Stimulated activated CD4-positive, alpha-beta T cell treated with anti-CD3 and anti-CD28 coated beads, Interleukin-4, amount 100 ng/mL, for 24 hours (primary cell): ENCODE results near the gene ZNF454.
A peak's percentile ranks its signal among the peaks of the same experiment; 100 is the strongest.

Source experiments
- DNase-seq: peaks from one replicate; pipeline ENCODE4 v3.0.0-alpha.2; 2020

ZNF454 gene

DNA sequence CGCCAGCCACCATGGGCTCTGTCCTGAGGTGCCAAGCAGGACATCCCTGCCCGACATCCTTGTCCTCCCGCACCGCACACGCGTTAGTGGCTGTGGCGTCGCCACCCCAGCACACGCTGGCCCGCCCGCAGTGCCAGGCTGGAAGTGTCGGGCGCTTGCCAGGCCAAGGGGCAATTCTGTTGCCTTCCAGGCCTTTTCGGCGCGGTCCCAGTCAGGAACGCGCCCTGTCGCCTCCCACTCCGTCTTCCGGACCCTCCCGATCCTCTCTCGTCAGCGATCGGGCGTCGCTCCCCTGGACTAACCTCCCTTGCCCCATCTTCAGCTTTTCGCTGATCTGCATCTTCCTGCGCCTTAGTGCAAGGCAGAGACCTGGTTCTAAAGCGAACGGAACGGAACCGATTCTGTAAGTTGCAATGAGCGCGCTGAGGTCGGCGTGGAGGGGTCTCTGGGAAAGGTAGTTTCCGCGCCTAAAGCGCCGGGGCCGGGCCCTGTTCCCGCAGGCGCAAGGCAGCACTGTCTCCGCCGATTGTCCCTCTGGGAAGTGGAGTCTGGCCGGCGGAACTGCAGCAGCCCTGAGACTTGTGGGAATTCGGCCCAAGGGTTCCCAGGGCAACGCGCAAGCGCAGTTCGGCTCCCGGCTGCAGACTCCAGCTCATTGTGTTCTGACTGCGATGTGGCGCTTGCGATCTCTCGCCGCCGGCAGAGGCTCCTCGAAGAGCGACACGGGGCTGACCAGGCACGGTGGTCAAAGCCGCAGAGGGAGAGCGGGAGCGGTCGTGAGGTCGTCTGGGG, at the start of gene ZNF454:
ZNF454 (plus strand) TSS at position 630 of the 792 bp plus-strand sequence. CDS start 1,594 bp downstream, outside the sequence.
- no peak for DNase-seq

DNA sequence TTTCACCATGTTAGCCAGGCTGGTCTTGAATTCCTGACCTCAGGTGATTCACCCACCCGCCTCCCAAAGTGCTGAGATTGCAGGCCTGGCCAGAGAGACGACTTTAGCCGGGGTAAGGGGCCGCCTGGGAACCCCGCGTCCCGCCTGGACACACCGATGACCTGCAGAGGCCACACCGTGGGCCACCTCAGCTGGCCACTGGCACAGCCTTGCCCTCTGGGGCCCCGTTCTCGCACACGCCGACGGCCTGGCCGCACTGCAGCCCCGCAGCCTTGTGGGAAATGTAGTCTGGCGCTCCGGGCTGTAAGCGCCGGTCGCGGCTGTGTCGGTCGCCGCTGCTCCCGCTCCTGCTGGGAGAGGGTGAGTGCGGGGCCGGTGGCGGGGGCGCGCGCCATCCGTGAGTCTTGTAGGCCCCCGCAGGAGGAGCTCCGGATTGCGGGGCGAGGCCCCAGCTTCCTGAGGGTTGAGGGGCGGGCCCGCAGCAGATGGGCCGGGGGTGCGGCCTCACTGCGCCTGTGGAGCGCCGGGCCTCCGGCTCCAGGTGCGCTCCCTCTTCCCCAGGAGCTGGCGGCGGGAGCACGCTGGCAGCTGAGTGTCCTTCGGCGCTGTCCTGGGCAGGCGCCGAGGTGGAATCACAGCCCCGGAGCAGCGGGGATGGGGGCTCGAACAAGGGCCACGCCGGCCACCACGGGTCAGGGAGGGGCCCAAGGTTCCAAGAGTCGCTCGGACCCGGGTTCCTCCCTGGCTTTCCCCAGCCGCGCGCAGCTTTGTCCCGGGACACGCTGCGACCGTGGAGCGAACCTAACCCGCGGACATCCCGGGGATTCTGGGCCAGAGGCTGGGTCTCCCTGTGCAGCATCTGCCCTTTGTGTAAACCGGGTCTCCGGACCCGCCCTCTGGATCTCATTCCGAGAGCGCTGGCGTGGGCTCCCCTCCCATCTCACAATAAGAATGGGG, 45.1 kb upstream of the ZNF454 start, which contains the start of gene ZFP2:
ZFP2 (plus strand) TSS at position 299 of the 957 bp plus-strand sequence. CDS start 35,401 bp downstream, outside the sequence.
- peak; percentile 10 for DNase-seq

DNA sequence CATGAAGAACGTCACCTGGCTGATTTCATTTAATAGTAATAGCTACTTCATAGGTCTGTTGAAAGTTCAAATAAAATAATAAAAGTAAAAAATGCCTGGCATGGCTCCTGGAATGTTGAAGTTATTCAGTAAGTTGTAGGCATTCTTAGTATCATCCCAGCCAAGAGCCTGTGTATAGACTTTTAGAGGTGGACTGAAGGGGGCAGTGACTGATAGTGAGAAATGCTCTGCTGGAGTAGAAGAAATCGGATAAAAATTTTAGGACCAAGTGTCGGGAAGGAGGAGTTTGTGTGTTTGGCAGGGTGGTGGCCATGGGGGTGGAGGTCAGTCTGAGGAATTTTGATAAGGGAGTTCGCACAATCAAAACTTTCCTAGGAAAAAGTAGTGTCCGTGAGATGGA, 41.7 kb upstream of the ZNF454 start:
- DNase-seq = no peak

DNA sequence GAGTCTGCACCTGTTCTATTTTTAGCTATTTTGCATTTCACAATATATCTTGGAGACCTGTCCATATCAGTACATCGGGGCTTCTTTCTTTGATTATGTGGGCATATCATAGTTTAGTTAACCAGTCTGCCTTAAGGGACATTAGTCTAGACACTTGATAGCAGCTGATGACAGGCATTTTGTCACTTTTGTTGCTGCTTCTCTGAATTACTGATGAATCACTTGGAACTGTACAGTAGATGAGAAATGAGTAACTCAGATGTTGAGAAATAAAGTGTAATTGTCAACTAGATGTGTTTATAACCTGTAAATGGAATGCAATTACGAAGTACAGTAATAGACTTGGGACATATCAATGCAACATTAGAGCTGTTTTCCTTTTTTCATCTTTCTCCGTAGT, 38.1 kb upstream of the ZNF454 start:
- DNase-seq = no peak

DNA sequence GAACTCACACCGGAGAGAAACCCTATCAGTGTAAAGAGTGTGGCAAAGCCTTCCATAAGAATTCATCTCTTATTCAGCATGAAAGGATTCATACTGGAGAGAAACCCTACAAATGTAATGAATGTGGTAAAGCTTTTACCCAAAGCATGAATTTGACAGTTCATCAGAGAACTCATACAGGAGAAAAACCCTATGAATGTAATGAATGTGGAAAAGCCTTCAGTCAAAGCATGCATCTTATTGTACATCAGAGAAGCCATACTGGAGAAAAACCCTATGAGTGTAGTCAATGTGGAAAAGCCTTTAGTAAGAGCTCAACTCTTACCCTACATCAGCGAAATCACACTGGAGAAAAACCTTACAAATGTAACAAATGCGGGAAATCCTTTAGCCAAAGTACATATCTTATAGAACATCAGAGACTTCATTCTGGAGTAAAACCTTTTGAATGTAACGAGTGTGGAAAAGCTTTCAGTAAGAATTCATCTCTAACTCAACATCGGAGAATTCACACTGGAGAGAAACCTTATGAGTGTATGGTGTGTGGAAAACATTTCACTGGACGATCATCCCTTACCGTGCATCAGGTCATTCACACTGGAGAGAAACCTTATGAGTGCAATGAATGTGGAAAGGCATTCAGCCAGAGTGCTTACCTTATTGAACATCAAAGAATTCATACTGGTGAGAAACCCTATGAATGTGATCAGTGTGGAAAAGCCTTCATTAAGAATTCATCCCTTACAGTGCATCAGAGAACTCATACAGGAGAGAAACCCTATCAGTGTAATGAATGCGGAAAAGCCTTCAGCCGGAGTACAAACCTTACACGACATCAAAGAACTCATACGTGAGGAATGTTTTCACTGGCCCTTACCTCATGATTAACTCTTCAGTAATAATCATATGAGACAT, 8.9 kb upstream of the ZNF454 start:
- no peak for DNase-seq

DNA sequence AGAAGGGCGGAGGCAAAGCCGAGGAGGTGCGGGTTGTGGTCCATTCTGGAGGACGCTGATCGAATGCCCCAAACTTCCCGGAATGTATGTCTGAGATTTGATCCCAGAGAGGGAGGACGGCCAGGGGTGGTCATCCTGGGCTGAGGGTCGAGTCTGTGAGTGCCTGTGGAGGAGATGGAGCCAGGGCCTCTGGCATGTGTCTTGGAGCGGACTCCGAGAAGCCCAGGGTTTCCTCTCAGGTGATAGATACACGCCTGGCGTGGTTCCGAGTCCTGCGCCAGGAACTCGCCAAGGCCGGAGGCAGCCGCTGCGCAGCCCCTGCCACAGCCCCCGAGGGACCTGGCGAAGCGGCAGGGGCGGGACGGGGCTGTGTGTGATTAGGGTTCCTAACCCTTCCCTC, 363 bp downstream of the ZNF454 start:
- DNase-seq = no peak

DNA sequence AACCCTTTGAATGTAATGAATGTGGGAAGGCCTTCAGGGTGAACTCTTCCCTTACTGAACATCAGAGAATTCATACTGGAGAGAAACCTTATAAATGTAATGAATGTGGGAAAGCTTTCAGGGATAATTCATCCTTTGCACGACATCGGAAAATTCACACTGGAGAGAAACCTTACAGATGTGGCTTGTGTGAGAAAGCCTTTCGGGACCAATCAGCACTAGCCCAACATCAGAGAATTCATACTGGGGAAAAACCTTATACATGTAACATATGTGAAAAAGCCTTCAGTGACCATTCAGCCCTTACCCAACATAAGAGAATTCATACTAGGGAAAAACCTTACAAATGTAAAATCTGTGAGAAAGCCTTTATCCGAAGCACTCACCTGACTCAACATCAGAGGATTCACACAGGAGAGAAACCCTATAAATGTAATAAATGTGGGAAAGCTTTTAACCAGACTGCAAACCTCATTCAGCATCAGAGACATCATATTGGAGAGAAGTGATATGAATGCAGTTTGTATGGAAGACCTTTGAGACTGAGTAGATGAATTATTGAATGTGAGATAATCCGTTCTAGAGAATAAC, 24.6 kb downstream of the ZNF454 start:
- DNase-seq = no peak

DNA sequence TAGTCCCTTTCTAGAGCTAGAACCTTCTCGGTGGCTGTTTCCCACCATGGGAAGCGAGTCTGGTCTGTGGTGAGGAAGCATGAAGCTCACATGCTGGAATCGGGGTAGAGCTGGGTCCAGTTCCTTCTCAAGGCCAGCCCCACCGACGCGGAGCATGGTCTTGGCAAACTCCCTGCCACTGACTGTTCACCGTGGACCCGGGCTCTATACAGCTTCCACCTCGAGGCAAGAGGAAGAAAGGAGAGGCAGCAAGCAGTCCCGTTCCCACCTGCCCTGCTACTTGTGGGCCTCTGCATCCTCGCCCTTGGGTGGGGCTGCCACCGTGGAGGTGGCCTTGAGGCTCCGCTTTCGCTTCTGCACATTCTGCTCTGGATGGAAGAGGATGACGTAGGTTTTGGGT, 40.4 kb downstream of the ZNF454 start:
- no peak for DNase-seq

DNA sequence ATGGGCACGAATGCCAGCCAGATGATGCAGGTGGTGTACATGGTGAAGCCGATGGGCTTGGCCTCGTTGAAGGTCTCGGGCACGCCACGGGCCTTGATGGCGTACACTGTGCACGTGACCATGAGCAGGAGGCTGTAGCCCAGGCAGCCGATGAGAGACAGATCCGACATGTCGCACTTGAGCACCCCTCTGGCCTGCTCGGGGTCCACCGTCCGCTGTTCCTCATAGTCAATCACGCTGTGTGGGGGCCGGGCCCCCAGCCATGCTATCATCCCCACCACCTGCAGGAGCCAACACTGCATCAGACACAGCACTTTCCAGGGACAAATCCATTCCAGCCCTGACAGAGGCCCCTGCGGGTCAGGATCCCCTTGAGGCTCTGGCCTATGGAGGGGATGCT, 41.9 kb downstream of the ZNF454 start:
- DNase-seq = no peak

DNA sequence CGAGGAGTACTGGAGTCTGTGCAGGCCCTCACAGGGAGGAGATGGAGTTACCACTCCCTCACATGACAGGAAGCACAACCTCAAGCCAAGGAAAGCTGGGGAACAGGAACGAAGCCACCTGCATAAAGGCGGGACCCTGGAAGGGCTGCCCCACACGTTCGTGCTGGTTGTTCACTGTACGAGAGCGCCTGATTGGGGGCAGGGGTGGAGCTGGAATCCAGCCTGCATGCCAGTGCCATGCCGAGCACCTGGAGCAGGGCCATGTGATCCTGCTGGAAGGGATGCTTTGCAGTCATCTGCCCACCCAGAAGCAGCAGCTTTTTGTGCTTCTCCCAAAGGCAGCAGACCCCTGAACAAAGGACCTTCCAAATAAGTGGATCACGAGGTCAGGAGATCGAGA, 42.7 kb downstream of the ZNF454 start:
- no peak for DNase-seq

DNA sequence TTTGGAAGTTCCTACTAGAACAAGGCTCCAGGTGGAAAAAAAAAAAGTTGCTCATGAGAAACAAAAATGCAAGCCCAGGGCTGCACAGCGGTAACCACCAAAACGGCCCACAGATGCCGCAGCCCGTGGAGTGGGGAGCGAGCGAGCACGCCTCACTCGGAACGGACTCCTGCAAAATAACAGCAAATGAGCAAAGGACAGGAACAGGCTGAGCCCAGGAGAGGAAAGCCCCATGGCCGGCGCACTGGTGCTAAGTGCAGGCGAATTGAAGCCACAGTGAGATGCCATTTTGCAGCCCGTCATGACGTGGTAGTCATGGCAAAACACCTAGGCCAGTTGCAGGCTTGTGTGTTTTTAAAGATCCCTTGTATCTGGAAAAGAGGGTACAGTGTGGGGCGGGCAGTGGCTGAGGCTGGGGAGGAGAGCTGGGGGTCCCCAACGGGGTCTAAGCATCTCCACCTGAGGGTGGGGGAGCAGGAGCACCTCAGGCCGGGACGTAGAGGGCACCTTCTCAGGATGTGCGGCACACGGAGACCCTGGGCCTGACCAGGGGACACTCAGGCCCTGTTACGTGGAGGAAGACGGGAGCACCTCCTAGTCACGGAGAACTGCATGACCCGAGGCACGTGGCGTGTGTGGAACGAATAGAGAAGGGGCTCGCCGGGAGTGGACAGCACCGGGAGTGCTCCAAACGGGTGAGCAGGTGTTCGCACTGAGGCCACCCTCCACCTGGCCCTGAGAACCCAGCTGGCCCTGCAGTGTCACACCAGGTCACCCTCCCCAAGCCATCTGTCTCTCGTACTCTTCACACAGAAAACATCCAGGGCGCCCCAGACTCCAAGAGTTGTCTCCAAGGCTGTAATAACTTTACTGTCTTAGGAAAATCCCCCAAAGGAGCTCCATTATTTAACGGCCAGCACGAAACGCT, 43.4 kb downstream of the ZNF454 start:
- no peak for DNase-seq

DNA sequence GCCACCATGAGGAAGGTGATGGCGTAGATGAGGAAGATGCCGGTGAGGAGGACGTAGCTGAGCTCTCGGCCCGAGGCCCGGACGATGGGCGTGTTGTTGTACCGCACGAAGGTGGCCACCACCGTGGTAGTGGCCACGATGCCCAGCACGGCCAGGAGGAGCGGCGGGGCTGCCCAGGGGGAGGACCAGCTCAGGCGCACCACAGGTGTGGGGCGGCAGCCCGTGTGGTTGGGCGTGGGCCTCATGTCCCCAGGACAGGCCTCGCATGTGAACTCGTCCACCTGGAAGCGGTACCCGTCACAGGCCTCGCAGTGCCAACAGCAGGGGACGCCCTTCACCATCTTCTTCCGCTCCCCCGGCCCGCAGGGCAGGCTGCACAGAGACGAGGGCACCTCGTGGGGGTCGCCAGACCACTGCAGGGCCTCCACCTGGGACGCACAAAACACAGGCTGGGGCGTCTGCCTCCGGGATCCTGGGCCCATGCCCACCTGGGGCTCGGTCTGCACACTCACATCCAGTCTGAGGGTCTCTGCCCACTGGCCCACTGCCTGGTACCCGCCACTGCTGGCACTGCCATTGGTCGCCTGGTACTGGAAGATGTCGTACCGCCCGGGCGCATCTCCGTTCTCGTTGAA, 45.4 kb downstream of the ZNF454 start:
- no peak for DNase-seq

DNA sequence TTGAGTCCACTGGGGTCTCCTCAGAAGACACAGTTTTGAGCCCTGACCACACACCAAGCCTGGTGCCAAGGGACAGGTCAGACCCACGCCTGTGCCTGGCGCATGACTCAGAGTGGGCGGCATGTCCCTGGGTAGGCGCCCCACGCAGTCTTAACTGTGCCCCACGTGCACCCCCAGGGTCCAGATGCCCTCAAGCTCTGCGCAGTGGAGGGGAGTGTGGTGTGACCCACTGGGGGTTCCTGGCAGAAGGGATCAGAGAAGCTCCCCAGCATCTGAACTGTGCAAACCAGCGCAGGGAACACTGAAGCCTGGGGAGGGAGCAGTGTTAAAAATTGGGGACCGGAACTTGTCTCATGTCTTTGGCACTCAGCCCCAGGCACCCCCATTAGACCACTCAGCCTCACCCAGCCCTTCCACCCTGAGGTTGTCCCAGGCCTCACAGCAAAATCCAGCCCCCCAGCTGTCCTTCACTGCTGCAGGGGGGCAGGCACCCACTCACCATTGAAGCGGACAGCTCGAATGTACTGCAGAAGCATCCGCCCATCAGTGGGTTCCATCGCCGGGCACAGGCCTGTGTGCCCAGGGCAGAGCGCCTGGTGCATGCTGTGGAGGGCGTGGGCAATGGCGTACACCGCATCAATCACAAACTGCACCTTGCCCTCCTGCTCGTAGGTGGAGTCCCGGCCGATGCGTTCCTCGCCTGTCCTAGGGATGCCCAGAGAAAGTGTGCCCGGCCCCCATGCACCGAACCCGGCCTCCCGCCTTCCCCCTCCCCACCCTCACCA, 47.6 kb downstream of the ZNF454 start:
- DNase-seq = no peak

DNA sequence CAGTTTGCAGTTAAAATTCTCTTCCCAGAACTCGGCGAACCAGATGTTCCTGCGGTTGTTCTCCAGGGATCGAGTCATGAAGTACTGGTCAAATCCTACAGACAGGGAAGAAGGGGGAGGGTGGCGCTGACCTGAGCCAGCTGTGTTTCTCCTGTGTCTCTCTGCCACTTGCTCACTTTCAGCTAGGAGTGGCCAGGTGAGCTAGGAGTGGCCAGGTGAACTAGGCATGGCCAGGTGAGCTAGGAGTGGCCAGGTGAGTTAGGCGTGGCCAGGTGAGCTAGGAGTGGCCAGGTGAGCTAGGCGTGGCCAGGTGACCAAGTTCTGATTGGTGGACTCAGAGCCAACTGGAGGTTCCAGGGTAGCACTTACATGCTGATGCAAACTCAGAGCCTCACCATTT, 48.3 kb downstream of the ZNF454 start:
- no peak for DNase-seq

DNA sequence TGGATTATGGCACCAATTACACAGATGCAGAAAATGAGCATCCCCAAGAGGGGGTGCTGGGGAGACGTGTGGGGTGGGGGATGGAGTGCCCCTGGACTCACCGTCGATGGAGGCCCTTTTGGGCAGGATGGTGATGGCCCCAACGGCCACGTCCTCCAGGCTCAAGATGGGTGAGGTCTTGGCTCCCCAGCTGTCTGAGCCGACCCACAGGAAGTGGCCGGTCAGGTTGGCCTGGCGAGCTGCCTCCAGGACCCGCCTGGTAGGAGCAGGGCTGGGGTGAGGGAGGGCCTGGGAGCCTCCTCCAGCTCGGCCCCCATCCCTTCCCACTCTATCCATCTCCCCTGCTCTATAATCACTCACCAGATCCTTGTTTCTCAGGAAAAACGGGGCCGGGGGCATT, 49.5 kb downstream of the ZNF454 start:
- DNase-seq = no peak

DNA sequence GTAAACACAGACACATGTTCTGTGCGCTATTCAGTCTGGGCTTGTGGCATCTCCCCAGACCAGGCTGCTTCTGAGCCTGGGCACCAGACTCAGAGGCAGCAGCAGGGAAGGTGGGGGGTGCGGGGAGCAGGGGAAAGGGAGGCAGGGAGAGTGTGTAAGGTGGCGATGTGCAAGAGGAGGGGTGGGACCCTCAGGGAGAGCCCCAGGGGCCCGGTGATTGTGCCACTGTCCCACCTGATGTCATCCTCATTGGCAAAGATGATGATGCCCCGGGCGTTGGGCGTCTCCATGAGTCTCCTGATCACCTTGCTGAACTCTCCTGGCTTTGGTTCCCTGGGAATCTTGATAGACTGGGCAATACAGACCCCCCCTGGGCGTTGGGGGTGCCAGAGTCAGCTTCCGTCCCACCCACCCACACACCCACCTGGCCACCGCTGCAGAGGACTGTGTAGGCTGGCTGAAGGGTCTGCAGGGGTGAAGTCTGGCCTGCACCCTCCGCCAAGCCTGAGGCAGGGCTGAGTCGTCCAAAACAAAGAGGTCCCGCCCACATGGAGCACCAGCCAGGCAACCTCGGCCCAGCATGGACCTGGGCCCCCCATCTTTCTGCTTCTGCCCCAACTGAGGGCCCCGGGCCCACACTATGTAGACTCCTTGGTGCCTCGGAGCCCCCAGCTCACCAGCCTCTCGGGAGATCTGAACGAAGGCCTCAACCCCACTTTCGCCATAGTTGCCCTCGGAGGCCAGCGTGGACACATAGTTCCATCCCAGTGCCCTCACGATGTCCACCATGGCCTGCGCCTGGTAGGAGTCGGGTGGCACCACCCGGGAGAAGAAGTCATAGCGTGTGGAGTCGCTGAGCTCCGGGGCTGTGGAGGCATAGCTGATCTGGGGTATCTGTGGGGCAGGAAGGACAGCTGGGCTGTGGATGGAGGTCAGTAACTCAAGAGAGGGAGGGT, 50.5 kb downstream of the ZNF454 start:
- DNase-seq = no peak

DNA sequence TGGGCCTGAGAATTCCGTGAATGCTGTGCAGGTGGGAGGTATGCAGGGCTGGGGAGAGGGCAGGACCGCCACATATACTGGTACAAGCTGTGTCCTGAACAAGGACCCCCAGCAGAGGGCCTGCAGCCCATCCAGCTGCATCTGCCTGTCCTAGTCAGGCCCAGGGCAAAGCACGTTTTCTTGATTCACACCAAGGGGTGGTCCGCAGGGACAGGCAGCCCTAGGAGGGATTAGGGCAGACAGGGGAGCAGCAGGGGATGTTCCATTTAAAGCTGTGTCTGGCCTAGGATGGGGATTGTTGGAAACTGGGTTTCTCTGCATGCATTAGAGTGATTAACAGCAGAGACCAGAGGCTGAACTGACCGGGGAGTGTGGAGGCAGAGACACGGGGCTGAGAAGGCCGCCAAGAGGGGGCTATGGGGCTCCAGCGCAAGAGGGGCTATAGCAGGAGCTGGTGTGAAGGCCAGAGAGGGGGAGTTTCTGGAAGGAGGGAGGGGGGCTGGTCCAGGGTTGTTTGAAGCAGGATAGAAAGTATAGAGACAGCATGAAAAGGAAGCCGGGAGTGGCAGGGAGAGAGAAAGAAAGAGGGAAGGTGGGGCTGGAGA, 51.4 kb downstream of the ZNF454 start:
- DNase-seq = no peak

DNA sequence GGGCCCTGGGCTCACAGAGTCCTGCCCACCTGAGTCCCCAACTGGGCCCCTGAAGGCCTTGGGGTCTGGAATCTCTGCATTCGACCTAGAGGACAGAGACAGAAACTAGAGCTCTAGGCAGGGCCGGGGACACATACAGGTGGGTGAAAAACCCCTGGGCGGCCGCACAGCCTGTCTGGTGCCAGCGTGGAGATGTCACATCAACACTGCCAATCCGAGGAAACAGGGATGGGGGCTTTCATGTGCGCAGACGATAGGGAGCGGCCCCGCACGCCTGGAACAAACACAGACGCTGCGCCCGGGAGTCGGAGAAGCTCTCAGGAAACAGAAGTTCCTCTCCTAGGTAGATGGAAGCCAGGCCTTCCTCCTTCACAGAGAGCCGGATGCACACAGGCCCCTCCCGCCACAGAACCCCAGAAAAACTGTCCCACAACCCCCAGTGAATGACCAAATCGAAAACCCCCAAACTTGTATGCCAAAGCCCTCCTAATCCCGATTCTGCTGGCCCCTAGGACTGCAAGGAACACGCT, 52.3 kb downstream of the ZNF454 start:
- no peak for DNase-seq
